CD4-positive, alpha-beta T cell treated with Interleukin-6 at 100 ng/mL for 8 hours (primary cell): Measurements from ENCODE around the gene KCNK7.

Source experiments
- DNase-seq: peaks from one replicate; pipeline ENCODE4 v3.0.0-alpha.2; 2020; ENCODE audit warnings: mixed read lengths, low spot score

The KCNK7 gene

DNA sequence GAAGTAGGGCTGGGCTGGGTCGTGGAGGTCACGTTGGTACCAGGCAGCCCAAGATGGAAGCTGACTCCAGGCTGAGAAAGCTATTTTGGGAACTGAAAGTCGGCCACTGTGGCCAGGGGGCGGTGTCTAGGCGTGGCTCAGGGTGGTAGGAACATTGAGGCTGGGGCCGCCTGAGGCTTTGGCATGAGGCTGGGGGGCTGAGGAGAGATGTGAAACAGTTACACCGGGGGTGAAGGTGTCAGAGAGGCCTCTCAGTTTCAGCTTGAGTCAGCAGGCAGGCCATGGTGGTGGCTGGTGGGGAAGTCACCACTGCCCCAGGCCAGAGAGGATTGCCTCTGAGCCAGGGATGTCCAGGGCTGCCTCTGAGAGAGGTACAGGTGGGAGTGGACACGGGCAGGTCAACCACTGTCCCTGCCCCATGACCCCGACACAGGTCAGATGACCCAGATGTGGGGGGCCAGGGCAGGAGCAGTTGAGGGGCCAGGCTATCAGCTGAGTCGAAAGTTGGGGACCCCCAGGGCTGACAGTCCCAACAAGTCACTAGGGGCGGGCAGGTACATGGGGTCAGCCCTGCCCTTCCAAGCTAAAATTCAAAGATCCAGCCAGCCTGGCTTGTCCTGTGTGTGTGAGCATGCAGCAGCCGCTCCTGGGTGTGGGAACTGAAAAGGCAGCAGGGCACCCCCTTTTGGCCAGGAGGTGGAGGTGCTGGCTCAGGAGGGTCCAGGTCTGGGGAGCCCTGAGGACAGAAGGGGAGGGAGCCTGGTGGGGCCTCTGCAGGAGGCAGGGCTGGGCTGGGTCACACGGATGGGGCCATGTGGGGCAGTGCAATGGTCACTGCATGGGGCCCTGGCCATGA is 7.2 kb downstream of the KCNK7 start:
- DNase-seq, result peak; percentile 80

GRCh38 chr11:65586676-65587075 is 8.9 kb downstream of the KCNK7 start:
- no peak for DNase-seq

DNA sequence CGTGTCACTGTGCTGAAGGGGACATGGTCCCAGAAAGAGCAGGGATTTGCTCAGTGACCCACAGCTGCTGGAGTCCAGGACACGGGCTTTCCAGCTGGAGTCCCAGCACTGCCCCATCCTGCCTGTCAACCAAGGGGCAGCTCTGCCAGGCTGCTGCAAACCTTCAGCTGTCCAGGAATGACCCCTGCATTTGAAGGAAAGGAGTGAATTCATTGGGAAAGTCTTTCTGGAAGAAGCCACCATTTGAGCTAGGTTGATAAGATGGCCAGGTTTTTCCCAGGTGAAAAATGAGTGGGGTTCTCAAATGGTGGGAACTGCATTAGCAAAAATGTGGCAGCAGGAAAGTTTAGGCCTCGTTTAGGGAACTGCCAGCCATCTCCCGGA is 9.4 kb downstream of the KCNK7 start:
- no peak for DNase-seq

- DNase-seq, result no peak
Observed at GRCh38 chr11:65585396-65586246, 10.0 kb downstream of the KCNK7 start.

DNA sequence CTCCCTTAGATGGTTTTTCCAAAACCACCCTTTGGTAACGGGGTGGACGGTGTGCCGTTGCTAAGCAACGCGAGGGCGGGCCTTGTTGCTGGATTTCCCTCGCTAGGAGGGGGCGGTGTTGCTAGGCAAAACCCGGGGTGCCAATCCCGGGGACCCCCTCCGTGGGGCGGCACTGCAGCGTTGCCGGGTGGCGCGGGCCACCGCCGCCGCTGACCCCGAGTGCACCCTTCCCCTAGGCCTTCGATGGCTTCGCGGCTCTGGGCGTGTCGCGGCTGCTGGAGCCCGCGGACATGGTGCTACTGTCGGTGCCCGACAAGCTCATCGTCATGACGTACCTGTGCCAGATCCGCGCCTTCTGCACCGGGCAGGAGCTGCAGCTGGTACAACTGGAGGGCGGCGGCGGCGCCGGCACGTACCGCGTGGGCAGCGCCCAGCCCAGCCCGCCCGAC is 10.9 kb downstream of the KCNK7 start:
- DNase-seq, result no peak

DNA sequence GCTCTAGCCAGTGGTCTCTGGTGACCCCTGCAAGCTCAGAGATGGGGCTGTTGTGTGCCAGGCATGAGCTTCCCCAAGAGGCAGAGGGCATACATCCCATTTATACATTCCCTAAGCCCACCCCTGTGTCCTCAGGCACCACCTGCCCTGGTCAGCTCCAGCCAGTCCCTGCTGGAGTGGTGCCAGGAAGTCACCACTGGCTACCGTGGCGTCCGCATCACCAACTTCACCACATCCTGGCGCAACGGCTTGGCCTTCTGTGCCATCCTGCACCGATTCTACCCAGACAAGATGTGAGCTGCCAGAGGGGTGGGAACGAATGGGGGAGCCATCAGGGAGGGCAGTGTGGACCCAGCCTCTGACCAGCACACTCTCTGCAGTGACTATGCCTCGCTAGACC is 11.5 kb downstream of the KCNK7 start:
- DNase-seq, result no peak

- DNase-seq, result no peak
Observed at GRCh38 chr11:65583589-65583988, 12.0 kb downstream of the KCNK7 start.

DNA sequence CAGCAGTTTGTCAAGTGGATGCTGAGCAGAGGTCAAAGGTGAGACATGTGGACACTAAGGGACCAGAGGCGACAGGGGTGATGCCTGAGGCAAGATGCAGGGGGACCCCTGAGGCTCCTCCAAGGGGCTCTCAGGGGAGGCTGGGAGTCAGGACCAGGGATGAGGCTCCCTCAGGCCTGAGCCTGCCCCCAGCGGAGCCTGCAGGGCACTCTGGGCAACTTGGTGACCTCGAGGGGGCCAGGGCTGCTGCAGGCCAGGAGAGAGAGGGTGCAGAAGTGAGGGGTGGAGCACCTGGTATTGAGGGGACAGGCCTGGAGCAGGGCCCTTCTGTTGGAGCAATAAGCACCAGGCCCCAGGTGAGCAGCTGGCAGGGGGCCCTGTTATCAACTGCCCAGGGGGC is 13.7 kb downstream of the KCNK7 start:
- no peak for DNase-seq

DNA sequence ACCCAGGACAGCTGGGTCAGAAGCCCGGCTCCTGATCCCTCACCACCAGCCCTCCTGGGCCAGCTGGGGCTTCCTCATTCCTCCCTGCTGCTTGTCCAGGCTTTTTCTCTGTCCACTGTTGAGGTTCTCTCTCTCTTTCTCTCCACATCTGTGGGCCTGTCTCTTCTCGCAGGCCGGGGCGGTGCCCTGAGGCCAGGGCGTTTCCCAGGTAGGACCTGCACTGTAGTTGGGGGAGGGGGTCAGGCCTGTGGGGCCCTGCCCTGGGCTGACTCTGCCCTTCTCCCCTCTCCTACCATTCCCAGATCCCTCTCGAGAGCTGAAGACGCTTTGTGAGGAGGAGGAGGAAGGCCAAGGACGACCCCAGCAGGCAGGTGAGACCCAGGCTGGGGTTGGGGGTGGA is 14.8 kb downstream of the KCNK7 start:
- DNase-seq, result no peak

GRCh38 chr11:65580031-65580692 is 15.4 kb downstream of the KCNK7 start:
- DNase-seq, result no peak

DNA sequence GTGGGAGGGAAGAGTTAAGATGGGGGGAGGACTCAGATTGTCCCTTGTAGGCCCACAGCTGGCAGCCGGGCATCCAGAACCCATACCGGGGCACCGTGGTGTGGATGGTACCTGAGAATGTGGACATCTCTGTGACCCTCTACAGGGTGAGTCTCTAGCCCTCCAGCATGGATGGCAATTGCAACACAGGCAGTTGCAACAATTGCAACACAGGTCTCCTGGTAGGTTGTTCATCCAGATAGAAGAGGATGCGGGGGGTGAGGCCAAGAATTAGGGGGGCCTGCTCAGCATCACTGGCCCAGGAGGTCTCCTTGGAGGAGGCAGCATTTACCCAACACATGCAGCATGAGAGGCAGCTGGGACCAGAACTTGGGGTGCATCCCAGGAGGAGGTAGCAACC is 16.3 kb downstream of the KCNK7 start:
- DNase-seq, result no peak

- no peak for DNase-seq
Observed at GRCh38 chr11:65578667-65579066, 16.9 kb downstream of the KCNK7 start.

DNA sequence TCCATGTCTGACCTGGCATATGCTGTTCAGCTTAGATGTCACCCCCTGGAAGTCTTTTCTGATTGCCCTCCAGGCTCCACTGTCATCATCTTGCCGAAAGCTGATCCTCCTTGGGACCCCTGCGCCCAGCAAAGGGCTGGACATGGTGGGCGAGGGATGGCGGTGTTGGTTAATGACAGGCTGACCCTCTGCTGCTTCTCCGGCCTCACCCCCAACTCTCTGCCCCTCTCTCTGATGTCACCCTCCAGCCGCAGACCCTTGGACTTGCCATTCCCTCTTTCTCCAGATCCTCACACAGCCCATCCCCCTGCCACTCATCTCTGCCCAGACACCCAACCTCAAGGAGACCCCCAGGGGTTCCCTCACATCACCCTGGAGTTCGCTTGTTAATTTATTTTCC is 17.5 kb downstream of the KCNK7 start:
- no peak for DNase-seq

- no peak for DNase-seq
Observed at GRCh38 chr11:65577756-65578109, 17.9 kb downstream of the KCNK7 start.

GRCh38 chr11:65576867-65577755 is 18.5 kb downstream of the KCNK7 start:
- no peak for DNase-seq

GRCh38 chr11:65576232-65576866 is 19.3 kb downstream of the KCNK7 start:
- DNase-seq, result no peak

- peak; percentile 84 for DNase-seq
Observed at GRCh38 chr11:65575568-65576231, 19.9 kb downstream of the KCNK7 start, which contains the start of gene EHBP1L1. Gene EHBP1L1, plus strand, starts transcription at chr11:65576053. Its CDS starts 250 bp downstream, at chr11:65576303.

- DNase-seq, result no peak
Observed at GRCh38 chr11:65574811-65575567, 20.6 kb downstream of the KCNK7 start.

GRCh38 chr11:65574109-65574810 is 21.3 kb downstream of the KCNK7 start:
- DNase-seq, result peak; percentile 92
